GM18499 (cell line): ENCODE measurements around the gene ZFP36L1.
A peak's percentile ranks its signal among the peaks of the same experiment; 100 is the strongest.

Experiments
- ATAC-seq: cut with Tn5 transposase; IDR thresholded peaks from one replicate; pipeline ENCODE4 v1.9.1; 2021; ENCODE audit warnings: moderate number of reproducible peaks; ENCODE audit not compliant: insufficient read depth, unreplicated experiment

The ZFP36L1 gene, protein sequence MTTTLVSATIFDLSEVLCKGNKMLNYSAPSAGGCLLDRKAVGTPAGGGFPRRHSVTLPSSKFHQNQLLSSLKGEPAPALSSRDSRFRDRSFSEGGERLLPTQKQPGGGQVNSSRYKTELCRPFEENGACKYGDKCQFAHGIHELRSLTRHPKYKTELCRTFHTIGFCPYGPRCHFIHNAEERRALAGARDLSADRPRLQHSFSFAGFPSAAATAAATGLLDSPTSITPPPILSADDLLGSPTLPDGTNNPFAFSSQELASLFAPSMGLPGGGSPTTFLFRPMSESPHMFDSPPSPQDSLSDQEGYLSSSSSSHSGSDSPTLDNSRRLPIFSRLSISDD

GRCh38 chr14:68792979-68793733, at the start of gene ZFP36L1:
TSS of gene ZFP36L1 (minus strand) at chr14:68793067. CDS start at chr14:68792938, 129 bp downstream.
- ATAC-seq = no peak

DNA sequence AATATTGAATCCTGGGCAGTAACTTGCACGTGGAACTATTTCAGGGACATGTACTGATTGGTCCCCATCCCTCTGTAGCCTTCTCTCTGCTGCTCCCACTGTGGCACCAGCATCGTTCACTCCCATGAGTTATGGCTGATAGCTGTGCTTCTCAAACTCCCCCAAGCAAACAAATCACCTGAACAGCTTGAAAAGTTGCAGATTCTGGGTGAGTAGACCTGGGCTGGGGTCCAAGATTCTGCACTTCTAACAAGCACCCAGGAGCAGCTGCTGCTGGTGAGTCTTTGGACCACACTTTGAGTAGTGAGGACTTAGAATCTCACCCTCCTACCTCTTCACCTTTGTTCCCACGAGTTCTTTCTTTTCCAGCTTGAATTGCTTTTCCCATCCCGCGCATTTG, 49.4 kb upstream of the ZFP36L1 start:
- no peak for ATAC-seq

- ATAC-seq = no peak
These were observed 48.3 kb upstream of the ZFP36L1 start for GRCh38 chr14:68841016-68841809.

DNA sequence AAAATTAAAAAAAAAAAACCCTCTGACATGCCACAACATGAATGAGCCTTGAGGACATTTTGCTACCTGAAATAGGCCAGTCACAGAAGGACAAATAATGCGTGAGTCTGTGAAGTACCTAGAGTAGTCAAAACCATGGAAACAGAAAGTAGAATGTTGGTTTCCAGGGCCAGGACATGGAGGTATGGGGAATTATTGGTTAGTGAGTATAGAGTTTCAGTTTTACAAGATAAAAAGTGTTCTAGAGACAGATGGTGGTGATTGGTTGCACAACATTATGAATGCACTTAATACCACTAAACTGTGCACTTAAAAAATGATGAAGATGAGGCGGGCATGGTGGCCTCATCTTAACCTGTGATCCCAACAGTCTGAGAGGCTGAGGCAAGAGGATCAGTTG, 47.6 kb upstream of the ZFP36L1 start:
- ATAC-seq = no peak

GRCh38 chr14:68836082-68836481, 43.2 kb upstream of the ZFP36L1 start:
- no peak for ATAC-seq

DNA sequence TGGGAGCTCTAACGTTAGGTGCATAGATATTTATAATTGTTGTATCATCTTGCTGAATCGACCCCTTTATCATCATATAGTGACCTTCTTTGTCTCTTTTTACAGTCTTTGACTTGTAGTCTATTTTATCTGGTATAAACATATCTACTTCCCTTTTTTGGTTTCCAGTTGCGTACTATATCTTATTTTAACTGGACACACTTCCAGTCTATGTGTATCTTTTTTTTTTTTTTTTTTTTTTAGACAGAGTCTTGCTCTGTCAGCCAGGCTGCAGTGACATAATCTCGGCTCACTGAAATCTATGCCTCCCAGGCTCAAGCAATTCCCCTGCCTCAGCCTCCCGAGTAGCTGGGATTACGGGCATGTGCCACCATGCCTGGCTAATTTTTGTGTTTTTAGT, 41.9 kb upstream of the ZFP36L1 start:
- no peak for ATAC-seq

DNA sequence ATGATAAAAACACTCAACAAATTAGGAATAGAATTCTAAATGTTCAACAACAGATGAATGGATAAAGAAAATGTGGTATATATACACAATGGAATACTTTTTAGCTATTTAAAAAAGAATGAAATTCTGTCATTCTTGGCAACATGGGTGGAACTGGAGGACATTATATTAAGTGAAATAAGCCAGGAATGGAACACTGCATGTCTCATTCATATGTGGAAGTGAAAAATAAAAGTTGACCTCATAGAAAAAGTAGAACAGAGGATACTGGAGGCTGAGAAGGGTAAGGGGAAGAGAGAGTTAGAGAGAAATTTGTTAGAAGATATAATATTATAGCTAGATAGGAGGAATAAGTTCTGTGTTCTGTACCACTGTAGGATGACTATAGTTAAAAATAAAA, 35.8 kb upstream of the ZFP36L1 start:
- no peak for ATAC-seq

- ATAC-seq = no peak
These were observed 32.9 kb upstream of the ZFP36L1 start for GRCh38 chr14:68825729-68826128.

- no peak for ATAC-seq
These were observed 31.9 kb upstream of the ZFP36L1 start for GRCh38 chr14:68824517-68825347.

DNA sequence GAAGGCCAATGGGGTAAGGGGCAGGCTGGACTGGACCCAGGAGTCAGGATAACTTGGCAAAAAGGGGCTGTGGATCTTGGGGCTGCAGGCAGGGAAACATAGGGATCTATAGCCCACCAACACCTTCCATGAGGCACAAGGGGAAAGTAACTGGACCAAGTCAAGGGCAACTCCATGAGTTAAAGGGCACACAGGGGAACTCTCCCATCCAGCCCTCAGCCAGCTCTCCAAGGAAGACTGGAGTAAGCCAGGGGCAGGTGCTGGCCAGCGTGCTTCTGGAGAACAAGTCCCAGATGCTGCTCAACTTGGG, 31.3 kb upstream of the ZFP36L1 start:
- ATAC-seq = no peak

DNA sequence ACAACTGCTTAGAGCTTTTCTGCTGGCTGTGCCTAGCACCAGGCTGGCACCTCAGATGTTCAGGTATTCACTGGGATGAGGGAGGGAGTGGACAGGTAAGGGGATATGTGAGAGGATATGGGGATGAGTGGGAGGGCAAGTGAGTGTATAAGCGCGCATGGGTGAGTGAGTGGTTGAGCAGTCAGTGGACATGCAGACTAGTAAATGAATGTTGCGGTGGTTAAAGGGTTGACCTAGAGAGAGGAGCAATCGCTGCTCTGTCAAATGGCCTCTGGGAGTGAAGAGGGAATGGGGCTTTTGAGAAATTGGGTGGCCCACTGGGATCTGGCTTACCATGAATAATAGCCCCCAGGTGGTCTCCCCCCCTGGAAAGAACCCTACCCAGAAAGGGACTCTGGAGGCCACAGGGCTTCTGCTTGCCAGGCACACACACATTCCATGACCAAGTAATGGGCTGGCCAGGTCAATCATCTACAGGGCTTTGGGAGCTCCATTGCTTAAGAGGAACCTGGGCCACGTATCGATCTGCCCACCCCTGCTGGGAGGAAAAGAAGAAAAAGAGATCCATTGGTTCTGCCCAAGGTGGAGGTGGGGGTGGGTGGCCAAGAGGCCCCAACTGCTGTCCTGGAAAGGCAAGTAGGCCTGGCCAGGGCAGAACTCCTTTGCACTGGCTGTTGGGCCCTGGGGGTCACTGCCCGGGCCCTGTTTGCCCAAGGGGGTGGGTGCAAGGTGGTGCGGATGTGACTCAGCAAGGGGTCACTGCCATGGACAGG, 30.8 kb upstream of the ZFP36L1 start:
- ATAC-seq = no peak

GRCh38 chr14:68822926-68823325, 30.1 kb upstream of the ZFP36L1 start:
- no peak for ATAC-seq

- ATAC-seq = peak; percentile 57
These were observed 29.3 kb upstream of the ZFP36L1 start for GRCh38 chr14:68822132-68822651.

DNA sequence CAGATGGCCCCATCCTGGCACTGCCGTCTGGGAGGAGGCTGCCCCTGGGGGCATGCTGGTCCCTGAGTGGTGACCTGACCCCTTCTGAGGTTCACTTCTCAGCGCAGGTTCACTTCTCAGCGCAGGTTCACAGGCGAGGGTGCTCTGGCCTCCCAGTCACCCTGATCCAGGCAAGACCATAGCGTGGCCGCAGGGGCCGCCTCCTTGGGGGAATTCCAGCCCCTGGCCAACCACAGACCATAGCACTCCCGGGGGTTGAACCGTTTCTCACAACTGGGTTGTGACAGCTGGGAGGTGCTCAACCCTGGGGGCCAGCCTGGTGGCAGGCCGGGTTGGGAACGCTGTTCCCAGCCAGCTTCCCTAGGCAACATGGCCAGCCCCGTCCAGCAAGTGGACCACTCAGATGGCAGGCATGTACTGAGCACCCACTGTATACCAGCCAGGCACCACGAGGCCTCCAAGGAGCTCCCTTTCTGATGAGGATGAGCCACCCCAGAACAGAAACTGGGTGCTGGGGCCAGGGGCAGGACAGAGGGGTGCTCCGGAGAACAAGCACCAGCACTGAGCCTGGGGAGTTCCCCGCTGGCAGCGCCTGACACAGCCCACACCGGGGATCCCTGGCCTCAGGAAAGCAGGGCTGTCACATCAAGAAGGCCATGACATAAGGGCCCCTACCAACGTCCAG, 28.3 kb upstream of the ZFP36L1 start:
- ATAC-seq = no peak

- no peak for ATAC-seq
These were observed 27.7 kb upstream of the ZFP36L1 start for GRCh38 chr14:68820536-68820935.

- ATAC-seq = no peak
These were observed 27.3 kb upstream of the ZFP36L1 start for GRCh38 chr14:68820119-68820518.

GRCh38 chr14:68819260-68819691, 26.4 kb upstream of the ZFP36L1 start:
- ATAC-seq = no peak

GRCh38 chr14:68817506-68818212, 24.8 kb upstream of the ZFP36L1 start:
- ATAC-seq = no peak
